Ammon's horn (tissue), 1 donor: ENCODE measurements around the gene SAMM50.

Experiments used
- DNase-seq: peaks from one replicate; pipeline ENCODE4 v3.0.0-alpha.2; 2016; ENCODE audit warnings: low spot score

The SAMM50 gene

DNA sequence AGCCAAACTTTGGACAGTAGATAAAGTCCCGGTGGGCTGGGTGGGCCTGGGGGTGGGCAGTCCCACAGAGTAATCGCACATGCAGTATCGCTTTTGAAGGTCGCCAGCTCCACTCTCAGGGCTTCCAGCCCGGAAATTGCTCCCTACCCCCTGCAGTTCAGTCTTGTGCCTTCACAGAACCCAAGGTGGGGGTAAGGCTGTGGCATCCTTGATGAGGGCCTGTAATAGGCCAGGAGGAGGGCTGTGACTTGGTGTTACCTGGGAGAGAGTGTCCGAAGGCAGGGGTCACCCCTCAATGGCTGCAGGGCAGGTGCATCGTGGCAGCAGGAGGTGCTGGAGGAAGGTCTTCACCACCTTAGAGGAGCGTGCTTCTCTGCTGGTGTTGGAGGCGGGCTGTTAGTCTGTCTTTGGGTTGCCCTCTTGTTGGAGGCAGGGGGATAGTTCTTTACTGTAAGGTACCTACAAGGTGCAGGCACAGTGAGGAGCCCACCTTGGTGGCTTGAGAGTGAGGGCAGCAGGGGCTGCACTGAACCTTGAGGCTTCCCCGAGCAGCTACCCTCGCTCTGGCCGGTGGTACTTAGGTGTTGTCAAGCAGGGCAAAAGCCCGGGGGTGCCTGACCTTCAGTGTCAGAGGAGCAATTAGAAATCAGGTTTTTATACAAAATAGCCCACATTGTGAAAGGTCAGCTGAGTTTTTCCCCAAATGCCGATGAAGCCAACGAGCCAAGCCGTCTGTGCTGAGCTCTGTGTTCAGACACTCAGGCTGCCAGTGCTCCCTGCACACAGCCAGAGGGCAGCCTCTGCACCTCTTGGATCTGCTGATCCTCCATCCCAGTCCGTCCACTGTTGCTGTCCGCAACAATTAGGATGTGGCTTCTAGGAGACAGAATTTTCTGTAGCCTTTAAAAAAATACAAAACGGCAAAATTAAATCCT, 21.9 kb downstream of the SAMM50 start:
- no peak for DNase-seq

DNA sequence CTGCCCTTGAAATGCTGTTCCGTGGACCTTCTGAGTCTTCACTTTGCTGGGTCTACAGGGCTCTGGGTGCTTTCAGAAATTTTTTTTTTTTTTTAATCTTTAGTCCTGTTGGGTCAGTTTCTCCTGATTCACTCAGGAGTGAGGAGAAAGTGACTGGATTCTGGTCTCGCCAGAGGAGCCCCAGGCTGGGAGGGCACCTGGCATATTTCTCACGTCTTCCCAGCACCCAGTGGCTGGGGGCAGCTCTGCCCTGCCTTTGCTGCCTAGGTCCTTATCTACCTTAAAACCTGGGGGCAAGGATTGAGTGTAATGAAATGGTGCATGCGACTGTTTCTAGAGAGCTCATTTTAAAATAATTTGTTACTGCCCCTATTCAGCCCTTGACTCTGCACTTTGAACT, 23.3 kb downstream of the SAMM50 start:
- DNase-seq = no peak

DNA sequence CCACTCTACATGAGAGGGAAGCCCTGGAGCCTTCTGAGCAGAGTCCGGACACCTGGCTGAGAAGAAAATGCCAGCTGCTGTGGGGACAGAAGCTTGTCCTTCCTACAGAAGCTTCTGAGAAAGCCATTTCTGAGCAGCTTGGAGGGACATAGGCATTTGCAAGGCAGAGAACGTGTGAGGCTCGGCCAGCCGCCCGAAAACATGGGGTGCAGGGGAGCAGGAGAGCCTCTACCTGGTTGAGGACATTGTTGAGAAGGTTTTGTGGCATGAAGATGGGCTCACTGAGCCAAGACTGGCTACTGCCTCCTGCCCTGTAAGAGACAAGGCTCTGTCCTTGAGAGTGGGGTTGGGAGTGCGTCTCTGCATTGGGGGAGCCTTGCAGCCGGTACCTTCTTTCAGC, 25.3 kb downstream of the SAMM50 start:
- no peak for DNase-seq

DNA sequence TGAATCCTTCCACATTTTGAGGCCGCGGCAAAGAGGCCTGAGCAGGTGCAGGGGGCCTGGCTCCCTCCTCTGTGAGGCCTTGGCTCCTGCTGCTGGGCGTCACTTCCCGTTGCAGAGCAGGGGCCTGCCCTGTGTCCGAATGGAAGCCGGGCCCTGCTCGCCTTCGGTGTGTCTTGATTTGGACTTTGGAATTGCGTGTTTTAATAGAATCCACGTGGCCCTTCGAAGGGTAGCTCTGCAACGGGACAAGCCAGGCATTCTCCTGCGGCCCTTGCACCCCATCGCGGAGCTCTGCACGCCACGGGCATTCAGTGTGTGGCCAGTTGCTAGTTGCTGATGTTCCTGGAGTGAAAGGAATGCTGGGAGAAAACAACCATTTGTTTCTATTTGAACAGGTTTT, 25.8 kb downstream of the SAMM50 start:
- no peak for DNase-seq

DNA sequence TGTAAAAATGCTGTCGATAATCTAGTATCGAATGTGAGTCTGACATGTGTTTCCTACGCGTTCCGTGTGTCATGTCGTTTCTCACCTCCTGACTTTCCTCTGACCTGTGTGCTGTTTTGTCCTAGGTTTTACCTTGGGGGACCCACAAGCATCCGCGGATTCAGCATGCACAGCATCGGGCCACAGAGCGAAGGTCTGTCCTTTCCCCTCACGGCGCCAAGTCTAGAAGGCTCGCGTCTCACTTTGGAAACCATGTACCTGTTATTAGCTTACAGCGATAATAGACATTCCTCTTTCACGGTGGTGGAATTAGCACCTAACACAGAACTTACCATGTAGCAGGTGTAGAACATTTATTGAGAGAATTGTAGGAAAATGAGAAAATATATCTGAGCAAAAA, 28.6 kb downstream of the SAMM50 start:
- DNase-seq = no peak

DNA sequence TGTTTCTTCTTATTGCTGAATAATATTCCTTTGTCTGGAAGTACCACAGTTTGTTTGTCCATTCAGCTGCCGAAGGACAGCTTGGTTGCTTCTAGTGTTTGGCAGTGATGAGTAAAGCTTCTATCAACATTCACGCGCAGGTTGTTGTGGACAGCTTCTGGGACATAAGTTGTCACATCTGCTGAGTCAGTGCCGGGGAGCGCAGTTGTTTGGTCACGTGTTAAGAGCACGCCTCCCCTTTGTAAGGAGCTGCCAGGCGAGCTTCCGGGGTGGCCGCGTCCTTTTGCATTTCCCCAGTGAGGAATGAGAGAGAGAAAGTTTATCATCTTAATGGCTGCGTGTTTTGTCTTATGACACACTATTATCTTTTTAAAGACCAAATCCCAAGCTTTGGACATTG, 30.3 kb downstream of the SAMM50 start:
- DNase-seq = peak; percentile 77

DNA sequence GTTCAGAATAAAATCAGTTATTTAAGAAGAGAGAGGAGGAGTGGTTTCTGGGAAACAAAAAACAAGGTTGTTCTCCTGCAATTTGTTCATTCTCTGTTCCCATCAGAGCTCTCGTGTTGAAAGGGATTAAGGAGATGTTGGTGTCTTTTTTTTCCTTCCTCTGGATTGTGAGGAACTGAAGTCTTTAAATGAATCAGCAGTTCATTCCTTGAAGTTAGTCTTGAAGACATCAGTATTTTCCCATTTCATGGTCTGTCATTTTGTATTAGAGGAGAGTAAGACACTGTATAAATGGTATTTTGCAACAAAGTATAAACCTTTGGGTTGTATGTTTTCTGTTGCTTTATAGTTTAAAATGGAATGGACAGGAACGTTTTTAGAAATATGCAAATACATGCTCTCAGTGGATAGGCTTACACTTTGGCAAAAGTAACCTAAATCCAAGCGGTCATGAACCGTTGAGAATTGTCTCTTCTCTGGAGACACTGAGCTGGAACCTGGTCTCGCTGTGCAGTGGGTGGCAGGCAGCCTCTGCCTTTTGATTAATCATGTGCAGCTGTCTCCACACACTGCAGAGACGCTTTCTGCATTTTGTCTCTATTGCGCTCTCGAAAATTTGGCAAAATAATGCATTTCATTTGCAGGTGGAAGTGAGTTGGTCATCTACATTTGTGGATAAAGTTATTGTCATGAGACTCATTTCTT, 33.0 kb downstream of the SAMM50 start:
- DNase-seq = no peak

DNA sequence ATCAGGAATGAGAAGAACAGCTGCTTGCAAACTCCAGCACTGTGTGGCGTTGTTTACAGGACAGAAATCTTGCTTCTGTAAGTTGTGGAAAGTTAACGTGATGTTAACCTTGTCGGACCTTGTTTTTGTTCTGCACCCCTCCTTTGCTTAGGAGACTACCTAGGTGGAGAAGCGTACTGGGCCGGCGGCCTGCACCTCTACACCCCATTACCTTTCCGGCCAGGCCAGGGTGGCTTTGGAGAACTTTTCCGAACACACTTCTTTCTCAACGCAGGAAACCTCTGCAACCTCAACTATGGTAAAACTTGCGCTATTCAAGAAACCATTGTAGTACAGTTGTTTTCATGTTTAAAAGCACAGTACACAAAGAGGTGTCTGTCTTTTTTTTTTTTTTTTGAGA, 33.7 kb downstream of the SAMM50 start:
- DNase-seq = no peak

DNA sequence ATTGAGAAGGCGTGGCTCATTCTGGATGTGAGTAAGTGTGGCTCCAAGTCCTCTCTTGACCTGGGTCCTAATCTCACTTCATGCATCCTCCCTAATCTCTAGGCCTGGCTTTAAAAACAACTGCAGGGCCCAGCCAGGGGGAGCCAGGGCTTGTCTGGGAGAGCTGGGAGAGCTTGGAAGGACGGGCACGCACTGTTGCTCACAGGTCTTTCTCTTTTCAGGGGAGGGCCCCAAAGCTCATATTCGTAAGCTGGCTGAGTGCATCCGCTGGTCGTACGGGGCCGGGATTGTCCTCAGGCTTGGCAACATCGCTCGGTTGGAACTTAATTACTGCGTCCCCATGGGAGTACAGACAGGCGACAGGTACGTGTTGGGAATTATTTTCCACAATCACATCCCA, 34.8 kb downstream of the SAMM50 start:
- no peak for DNase-seq

DNA sequence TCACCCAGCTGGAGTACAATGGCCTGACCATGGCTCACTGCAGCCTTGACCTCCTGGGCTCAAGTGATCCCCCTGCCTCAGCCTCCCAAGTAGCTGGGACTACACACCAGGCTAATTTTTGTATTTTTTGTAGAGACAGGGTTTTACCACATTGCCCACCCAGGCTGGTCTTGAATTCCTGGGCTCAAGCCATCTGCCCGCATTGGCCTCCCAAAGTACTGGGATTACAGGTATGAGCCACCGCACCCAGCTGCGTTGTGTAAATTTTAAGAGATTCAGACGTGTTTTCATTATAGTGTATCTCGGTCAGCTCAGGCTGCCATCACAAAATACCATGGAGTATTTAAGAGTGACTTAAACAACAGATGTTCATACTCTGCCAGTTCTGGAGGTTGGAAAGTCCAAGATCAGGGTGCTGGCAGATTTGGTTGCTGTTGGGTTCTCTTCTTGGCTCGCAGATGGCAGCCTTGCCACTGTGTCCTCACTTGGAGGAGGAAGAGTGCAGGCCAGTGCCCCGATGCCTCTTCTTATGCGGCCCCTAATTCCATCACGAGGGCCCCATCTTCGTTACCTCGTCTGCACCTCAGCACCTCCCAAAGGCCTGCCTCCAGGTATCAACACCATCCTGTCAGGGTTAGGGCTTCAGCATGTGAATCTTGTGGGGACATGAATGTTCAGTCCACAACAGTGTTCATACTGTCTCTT, 36.2 kb downstream of the SAMM50 start:
- DNase-seq = no peak

DNA sequence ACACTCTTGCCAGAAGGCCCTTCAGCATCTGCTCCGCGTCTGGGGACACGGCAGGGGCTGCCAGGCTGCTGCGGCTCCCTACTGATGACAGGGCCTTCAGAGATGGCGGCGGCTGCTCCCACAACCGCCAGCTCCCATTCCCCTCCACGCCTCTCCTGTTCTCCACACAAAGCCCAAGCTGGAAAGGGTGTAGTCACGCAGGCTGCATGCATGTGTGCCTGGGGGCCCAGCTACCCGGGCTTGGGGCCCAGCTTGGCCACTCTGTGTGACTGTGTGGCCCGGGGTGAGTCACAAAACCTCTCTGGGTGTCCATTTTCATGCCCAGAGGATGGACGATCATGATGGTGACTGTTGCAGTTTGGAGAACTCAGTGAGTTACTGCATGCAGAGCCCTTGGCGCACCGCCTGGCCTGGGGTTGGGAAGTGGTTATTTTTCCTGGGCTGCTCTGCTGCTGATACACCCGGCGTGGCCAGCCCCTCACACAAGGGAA, 37.1 kb downstream of the SAMM50 start:
- no peak for DNase-seq

DNA sequence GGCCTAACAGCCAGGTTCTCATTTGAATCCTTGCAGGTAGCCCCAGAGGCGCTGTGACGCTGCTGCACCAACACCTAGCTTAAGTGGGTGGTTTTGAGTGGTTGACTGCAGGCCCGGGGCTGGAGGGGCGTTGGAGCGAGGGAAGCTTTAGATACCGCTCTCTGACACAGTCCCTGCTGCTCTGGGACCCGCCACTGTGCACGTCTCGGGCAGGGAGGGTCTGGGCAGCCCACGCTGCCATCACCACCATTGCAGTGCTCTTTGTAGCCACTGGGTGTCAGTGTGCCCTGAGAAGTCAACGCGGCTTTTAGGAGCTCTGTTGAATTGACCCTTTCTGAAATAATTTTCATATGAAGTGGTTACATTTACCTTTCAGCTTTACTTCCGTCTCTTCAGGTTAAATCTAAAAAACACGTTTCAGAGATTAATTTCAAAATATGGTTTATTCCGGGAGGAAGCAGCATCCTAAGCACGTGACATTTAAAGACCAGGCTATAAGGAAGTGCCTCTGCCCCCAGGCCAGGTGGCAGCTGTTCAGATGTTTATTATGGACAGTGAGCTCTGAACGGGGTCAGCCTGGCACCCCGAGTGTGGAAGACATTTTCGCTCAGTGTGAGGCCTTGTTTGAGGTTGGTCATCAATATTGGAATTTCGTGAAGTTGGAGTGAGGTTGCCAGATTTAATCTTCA, 38.0 kb downstream of the SAMM50 start:
- peak; percentile 67 for DNase-seq

DNA sequence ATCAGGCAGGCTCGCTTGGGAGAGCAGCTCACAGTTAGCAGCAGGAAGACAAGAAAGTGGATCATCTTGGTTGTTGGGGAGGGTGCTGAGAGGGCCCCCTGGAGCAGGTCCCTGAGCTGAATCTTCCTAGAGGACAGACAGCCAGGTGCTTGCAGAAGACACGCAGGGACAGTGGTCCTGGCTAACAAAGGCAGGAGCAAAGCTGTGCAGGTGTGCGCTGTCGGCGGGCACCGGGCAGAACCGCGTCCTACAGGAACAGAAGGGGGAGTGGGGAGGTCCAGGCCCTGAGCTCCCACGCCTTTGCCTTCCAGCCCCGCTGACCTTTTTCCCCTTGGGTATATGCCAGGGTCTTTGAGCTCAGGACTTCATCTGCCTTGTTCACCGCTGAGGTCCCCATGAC, 38.8 kb downstream of the SAMM50 start:
- no peak for DNase-seq

DNA sequence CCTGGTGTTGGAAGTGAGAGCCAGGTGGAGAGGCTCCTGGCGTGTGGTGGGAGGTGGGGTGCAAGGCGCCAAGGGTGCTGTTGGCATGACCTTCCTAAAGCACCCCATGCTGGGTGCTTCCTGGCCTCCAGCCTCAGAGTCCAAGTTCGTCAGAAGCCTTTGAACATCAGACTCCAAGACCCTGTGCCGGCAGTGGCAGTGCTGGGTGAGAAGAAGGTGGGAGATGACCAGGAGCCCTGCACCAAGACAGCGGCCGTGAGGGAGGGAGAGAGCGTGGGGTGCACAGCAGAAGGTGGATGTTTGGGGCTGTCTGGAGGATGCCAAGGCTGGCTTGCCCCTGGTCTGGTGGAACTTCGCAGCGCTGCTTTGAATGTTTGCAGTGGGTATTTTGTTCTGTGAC, 39.2 kb downstream of the SAMM50 start:
- DNase-seq = no peak

DNA sequence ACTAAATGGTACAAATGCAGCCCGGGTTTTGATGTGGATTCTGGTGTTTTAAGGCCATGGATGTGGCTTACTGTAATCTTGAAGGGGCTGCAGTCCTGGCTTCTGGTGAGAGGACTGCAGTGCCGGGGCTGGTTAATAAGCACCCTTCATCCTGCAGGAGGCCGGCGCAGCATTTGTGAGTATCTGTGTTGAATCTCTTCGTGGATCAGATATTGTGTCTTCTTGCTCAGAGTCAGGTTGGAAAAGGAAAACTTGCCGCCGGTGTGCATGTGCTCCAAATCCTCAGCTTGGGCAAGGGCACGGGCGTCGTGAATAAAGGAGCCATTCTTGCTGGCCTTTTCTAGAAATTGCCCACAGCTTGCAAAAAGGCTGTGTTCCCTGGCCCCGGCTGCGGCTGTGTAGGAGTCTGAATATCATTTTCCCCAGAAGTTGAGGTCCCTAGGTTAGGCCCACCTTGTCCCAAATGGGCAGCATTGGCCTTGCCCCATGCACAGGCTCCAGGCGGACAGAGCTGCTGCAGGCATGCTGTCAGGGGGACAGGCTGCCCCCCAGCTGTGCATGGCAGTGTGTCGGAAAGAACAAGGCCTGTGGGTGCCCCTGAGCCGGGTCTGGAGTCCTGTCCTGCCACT, 39.9 kb downstream of the SAMM50 start:
- no peak for DNase-seq

DNA sequence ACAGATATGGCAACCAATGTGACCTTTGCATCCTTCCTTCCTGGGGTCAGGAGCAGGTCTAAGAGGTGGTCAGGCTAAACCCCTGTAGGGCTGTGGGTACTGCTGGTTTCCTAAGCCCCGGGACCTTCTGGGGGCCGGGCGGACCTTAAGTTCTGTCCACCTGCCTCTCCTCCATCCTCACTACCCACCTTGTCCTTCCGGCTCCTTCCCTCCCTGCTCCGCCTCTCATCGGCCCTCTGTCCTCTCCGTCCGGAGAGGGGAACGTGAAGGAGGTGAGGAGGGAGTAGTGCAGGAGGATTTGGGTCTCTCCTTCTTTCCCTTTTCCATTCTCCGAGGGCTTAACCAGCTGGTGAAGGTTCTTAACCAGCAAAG, 40.5 kb downstream of the SAMM50 start:
- DNase-seq = no peak

DNA sequence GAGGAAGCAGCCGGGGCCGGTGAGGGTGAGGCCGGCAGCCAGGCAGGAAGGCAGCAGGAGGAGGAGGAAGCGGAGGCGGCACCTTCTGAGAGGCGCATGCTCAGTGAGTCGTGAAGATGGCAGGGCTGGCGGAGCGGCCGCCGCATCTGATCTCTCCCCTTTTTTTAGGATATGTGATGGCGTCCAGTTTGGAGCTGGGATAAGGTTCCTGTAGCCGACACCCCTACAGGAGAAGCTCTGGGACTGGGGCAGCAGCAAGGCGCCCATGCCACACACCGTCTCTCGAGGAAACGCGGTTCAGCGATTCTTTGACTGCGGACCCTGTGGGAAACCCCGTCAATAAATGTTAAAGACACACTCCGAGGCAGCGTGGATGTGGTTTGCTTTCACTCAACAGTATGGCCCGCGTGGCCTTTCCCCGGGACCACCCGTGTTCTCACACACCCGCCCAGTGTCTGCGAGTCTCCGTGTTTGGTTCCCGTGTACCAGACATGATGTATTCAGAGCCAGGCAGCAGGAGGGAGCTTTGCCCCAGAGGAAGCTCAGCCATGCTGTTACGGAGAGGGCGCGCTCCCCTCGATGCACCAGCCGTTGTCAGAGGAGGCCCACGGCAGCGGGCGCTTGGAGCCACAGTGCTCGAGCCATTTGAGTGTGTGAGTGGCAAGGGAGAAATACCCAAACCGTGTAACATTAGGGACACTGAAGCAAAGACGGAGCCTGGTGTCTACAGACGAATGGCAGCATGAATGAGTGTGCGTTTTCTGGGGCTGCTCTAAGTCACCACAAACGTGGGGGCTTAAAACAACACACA, 41.1 kb downstream of the SAMM50 start:
- peak; percentile 71 for DNase-seq

DNA sequence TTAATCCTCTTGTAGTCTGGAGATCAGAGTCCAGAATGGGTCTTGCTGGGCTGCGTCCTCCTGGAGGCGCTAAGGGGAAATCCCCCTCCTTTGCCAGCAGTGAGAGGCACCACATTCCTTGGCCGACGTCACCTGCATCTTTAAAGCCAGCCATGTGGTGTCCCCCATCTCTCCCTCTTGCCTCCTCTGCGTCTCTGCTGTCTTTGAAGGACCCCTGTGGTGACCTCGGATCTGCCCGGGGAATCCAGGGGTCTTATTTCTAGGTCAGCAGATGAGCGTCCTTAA, 41.7 kb downstream of the SAMM50 start:
- no peak for DNase-seq

DNA sequence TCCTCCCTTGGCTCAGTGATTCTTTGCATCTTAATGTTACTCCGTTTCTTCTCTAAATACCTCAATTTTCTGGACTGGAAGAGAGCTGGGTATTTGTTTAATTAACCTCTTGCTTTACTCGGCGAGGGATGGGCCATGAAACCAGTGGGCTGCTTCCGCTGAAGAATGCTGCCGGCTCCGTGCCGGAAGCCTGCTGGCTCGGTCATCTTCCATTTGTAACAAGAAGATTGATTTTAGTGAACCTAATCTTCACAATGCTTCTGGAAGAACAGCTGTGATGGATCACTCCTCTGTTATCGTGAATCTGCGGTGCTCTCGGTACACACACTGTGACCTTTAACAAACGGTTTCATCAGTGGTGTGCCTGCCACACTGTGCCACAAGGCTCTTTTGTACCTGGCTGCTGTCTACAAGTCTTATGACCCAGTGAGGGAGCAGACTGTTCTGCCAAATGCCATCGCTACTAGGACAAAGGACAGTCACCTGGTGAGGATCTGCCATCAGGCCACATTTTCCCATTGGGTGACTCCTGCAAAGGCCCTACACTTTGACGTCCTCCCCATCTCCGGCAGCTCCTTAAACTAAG, 43.5 kb downstream of the SAMM50 start:
- DNase-seq = no peak

DNA sequence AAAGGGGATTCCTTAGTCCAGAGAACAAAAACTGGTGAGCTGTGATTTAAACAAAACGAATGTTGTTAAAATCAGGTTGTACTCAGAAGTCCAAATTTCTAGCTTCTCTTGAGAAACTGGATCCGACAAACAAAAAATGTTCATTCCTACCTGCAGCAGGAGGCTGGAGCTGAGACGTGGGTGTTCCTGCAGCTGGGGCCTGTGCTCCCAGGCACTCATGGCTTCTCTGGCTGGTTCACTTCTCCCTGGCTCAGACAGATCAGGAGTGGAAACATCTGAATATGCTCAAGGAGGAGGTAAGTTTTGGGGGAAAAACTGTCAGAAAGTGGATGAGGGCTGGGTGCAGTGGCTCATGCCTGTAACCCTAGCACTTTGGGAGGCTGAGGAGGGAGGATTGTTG, 44.1 kb downstream of the SAMM50 start:
- no peak for DNase-seq

DNA sequence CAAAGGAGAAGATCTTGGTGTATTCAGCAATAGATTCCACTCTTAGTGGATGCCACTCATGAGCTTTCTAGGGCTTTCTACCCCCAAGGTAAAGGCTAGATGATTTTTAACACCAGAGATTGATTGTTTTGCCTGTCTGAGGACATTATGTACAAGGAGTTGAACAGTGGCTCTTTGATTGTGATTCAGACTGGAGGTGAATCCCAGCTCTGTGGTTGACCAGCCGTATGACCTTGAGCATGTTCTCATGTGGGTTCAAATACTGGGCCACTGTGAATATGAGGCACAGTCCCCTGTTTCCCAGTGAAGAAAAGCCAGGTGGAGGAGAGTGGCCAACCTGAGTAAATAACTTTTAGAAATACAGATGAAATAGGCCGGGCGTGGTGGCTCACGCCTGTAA, 44.9 kb downstream of the SAMM50 start:
- DNase-seq = no peak
